Measurements from ENCODE around the gene TYR. TPM values are rescaled to one million over a fixed set of nuclear protein-coding genes. Genes with fewer than 3 reads are reported as not detected.
"Not testable (repeated sequence)": the region's sequence is repeated elsewhere in the genome, so short reads cannot be mapped to it uniquely, and the experiment has no call there.

TYR gene
- total RNA-seq, 4 donors from 2014 or later = not detected

- Histone ChIP-seq H3K36me3 (no peaks in the 10 kb centered on the region), H3K4me1 (no peaks in the 10 kb centered on the region), H3K9me3 (no peaks in the 10 kb centered on the region), H3K4me3 (no peak overlapping the region), H3K27me3 (no peaks in the 10 kb centered on the region), H3K27ac (no peak overlapping the region)
- intact Hi-C loops (cut with DNase I) = no loop called here
- TF ChIP-seq CTCF (IDR thresholded peaks at IDR 0.05) = no peak
- TF ChIP-seq POLR2A (IDR thresholded peaks at IDR 0.05) = no peak
- 29 to 33% methylated on average over 1 of the region's 1 CpG for WGBS, 2 donors
- no peak for DNase-seq
Measured at GRCh38 chr11:89235083-89235482, 57.4 kb downstream of the TYR start.

- no peaks in the 10 kb centered on the region for H3K4me1 ChIP-seq
- no peaks in the 10 kb centered on the region for H3K27me3 ChIP-seq
- no peak for TF ChIP-seq CTCF (IDR thresholded peaks at IDR 0.05)
- TF ChIP-seq POLR2A (IDR thresholded peaks at IDR 0.05) = no peak
- no peak for DNase-seq
- intact Hi-C loops (cut with DNase I) = no loop called here
- WGBS, 2 donors = 72 to 80% methylated on average over 5 of the region's 5 CpGs
- no peaks in the 10 kb centered on the region for H3K9me3 ChIP-seq
- no peak overlapping the region for H3K4me3 ChIP-seq
- no peaks in the 10 kb centered on the region for H3K36me3 ChIP-seq
- no peak overlapping the region for H3K27ac ChIP-seq
Measured at GRCh38 chr11:89235976-89236375, 58.3 kb downstream of the TYR start.

GRCh38 chr11:89247007-89247406 lies 69.3 kb downstream of the TYR start:
- H3K9me3 ChIP-seq; intact Hi-C loops (cut with DNase I); H3K4me3 ChIP-seq; H3K27me3 ChIP-seq; H3K4me1 ChIP-seq; DNase-seq; H3K27ac ChIP-seq; H3K36me3 ChIP-seq: not testable (repeated sequence)
- 48 to 67% methylated on average over 4 of the region's 4 CpGs for WGBS, 2 donors

GRCh38 chr11:89249196-89249595 lies 71.5 kb downstream of the TYR start:
- no peak for TF ChIP-seq CTCF (IDR thresholded peaks at IDR 0.05)
- TF ChIP-seq POLR2A (IDR thresholded peaks at IDR 0.05) = no peak
- no peak for DNase-seq
- no peaks in the 10 kb centered on the region for H3K36me3 ChIP-seq
- intact Hi-C loops (cut with DNase I) = no loop called here
- no peak overlapping the region for H3K27ac ChIP-seq
- H3K4me3 ChIP-seq = no peak overlapping the region
- no peaks in the 10 kb centered on the region for H3K27me3 ChIP-seq
- H3K9me3 ChIP-seq = no peaks in the 10 kb centered on the region
- 54 to 70% methylated on average over 2 of the region's 2 CpGs for whole genome bisulfite sequencing, 2 donors
- no peaks in the 10 kb centered on the region for H3K4me1 ChIP-seq

DNA sequence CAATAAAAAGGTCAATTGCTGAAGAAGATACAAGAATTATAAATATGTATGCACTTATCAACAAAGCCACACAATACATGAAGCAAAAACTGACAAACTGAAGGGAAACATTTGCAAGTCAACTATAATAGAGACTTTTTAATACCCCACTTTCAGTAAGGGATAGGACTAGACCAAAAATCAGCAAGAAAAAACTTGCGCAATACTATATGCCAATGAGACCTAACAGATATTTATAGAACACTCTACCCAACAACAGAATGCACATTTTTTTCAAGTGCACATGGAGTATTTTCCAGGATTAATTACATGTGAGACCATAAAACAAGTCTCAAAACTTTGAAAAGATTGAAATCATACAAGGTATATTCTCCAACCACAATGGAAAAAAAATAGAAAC lies 83.8 kb downstream of the TYR start:
- H3K36me3 ChIP-seq; DNase-seq; H3K9me3 ChIP-seq; H3K27ac ChIP-seq; H3K27me3 ChIP-seq; H3K4me3 ChIP-seq; intact Hi-C loops (cut with DNase I); H3K4me1 ChIP-seq: not testable (repeated sequence)
- 95 to 96% methylated on average over 1 of the region's 1 CpG for WGBS, 2 donors

- Histone ChIP-seq H3K9me3 (no peaks in the 10 kb centered on the region), H3K4me1 (no peaks in the 10 kb centered on the region), H3K27ac (no peak overlapping the region), H3K4me3 (no peak overlapping the region), H3K27me3 (no peaks in the 10 kb centered on the region), H3K36me3 (no peaks in the 10 kb centered on the region)
- no peak for DNase-seq
- TF ChIP-seq CTCF (IDR thresholded peaks at IDR 0.05) = no peak
- no peak for TF ChIP-seq POLR2A (IDR thresholded peaks at IDR 0.05)
- WGBS, 2 donors = 41 to 57% methylated on average over 2 of the region's 2 CpGs
- intact Hi-C loops (cut with DNase I) = no loop called here
Measured at GRCh38 chr11:89267660-89268302, 90.1 kb downstream of the TYR start.

DNA sequence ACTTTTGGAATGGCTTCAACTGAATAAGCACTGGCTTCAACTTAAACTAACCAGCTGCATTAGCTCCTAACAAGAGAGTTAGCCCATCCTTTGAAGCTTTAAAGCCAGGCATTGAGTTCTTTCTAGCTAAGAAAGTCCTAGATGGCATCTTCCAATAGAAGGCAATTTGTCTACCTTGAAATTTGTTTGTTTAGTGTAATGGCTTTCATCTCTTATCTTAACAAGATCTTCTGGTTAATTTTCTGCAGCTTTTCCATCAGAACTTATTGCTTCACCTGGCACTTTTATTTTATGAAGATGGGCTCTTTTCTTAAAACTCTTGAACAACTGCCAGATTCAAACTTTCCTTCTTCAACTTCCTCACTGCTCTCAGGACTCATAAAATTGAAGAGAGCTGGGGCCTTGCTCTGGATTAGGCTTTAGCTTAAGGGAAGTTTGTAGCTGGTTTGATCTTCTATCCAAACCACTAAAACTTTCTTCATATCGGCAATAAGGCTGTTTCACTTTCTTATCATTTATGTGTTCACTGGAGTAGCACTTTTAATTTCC lies 94.9 kb downstream of the TYR start:
- WGBS, 2 donors = 70 to 100% methylated on average over 1 of the region's 1 CpG
- intact Hi-C loops (cut with DNase I); H3K4me3 ChIP-seq; H3K4me1 ChIP-seq; H3K36me3 ChIP-seq; H3K27me3 ChIP-seq; H3K27ac ChIP-seq; DNase-seq; H3K9me3 ChIP-seq: not testable (repeated sequence)

GRCh38 chr11:89273220-89273619 lies 95.5 kb downstream of the TYR start:
- intact Hi-C loops (cut with DNase I); H3K9me3 ChIP-seq; H3K4me1 ChIP-seq; H3K27ac ChIP-seq; H3K27me3 ChIP-seq; H3K36me3 ChIP-seq; H3K4me3 ChIP-seq; DNase-seq: not testable (repeated sequence)
- WGBS, 2 donors = 65 to 86% methylated on average over 2 of the region's 2 CpGs
